Nephron (organoid): ENCODE results near the gene TIGD3.
"Not testable (repeated sequence)": the region's sequence is repeated elsewhere in the genome, so short reads cannot be mapped to it uniquely, and the experiment has no call there.

Experiments
- H3K27ac Mint-ChIP-seq, 3 experiments: 2 replicates each; pipeline ENCODE4 v1.8.0; 2020; ENCODE audit warnings: mixed read lengths in 3 of 3, mild to moderate bottlenecking in 2 of 3, moderate library complexity in 1 of 3
- H3K27me3 Mint-ChIP-seq: 2 replicates; pipeline ENCODE4 v1.8.0; 2021; ENCODE audit warnings: low read depth, mild to moderate bottlenecking, moderate library complexity, mixed read lengths
- H3K36me3 Mint-ChIP-seq: 2 replicates; pipeline ENCODE4 v1.8.0; 2020; ENCODE audit warnings: low read depth, mixed read lengths
- H3K4me1 Mint-ChIP-seq: 2 replicates; pipeline ENCODE4 v1.8.0; 2020; ENCODE audit warnings: mixed read lengths
- H3K4me3 Mint-ChIP-seq, 3 experiments: 2 replicates each; pipeline ENCODE4 v1.8.0; 2020; ENCODE audit warnings: mild to moderate bottlenecking in 3 of 3, mixed read lengths in 3 of 3, moderate library complexity in 2 of 3
- H3K9me3 Mint-ChIP-seq: 2 replicates; pipeline ENCODE4 v1.8.0; 2020; ENCODE audit warnings: mixed read lengths
- TF ChIP-seq, protein P1 (sequence below), 3 experiments: fragments of 200-600 bp; sonication (generic); IDR thresholded peaks; one replicate each; pipeline ENCODE4 v1.5.0; 2021; ENCODE audit warnings: antibody characterized with exemption in 3 of 3; ENCODE audit not compliant: unreplicated experiment in 3 of 3

The TIGD3 gene

DNA sequence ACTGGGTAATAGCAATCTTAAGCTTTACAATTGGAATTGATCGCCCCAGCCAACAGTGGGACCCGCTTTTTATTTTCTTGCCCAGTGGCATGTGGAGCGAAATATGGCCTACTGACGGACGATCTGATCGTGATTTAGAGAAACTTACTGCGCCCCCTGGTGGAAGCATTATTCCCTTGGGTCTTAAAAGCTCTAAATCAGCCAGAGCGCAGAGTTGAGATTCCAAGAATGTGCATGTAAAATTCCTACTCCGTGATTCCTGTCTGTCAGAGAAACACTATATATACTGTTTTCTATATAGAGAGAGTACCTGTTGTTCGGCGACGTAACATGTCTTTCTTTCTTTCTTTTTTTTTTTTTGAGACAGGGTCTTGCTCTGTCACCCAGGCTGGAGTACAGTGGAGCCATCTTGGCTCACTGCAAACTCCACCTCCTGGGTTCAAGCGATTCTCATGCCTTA lies 24.6 kb upstream of the TIGD3 start:
- Mint-ChIP-seq H3K27me3 (peaks cover 7% of the 10 kb centered on the region), H3K9me3 (no peaks in the 10 kb centered on the region), H3K36me3 (no peaks in the 10 kb centered on the region)

GRCh38 chr11:65330544-65330943 lies 24.0 kb upstream of the TIGD3 start:
- Mint-ChIP-seq H3K4me3 (no peak overlapping the region), H3K27me3 (peaks cover 7% of the 10 kb centered on the region), H3K27ac (peak overlapping the region in 1 of 3 experiments; percentile 11), H3K36me3 (no peaks in the 10 kb centered on the region), H3K9me3 (no peaks in the 10 kb centered on the region), H3K4me1 (peaks cover 24% of the 10 kb centered on the region)
- TF ChIP-seq, protein P1, sequence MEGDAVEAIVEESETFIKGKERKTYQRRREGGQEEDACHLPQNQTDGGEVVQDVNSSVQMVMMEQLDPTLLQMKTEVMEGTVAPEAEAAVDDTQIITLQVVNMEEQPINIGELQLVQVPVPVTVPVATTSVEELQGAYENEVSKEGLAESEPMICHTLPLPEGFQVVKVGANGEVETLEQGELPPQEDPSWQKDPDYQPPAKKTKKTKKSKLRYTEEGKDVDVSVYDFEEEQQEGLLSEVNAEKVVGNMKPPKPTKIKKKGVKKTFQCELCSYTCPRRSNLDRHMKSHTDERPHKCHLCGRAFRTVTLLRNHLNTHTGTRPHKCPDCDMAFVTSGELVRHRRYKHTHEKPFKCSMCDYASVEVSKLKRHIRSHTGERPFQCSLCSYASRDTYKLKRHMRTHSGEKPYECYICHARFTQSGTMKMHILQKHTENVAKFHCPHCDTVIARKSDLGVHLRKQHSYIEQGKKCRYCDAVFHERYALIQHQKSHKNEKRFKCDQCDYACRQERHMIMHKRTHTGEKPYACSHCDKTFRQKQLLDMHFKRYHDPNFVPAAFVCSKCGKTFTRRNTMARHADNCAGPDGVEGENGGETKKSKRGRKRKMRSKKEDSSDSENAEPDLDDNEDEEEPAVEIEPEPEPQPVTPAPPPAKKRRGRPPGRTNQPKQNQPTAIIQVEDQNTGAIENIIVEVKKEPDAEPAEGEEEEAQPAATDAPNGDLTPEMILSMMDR (IDR thresholded peaks at IDR 0.05; ENCODE audit: unreplicated experiment in 3 of 3) = no peak

More for the DNA sequence above, 24.6 kb upstream of the TIGD3 start:
- Mint-ChIP-seq H3K27ac (peak overlapping the region in 2 of 3 experiments; percentile 9 to 11), H3K4me3 (peak overlapping the region in 2 of 3 experiments; percentile 6 to 9), H3K4me1 (peaks cover 19% of the 10 kb centered on the region)
- TF ChIP-seq, protein P1 (IDR thresholded peaks at IDR 0.05; ENCODE audit: unreplicated experiment in 3 of 3) = peak; percentile 82 to 88 (median 83)

- not testable (repeated sequence) for H3K27ac Mint-ChIP-seq, H3K4me3 Mint-ChIP-seq, H3K9me3 Mint-ChIP-seq, H3K27me3 Mint-ChIP-seq, H3K36me3 Mint-ChIP-seq
- H3K4me1 Mint-ChIP-seq = peaks cover 26% of the 10 kb centered on the region
Observed at GRCh38 chr11:65332591-65332990, 22.0 kb upstream of the TIGD3 start.

DNA sequence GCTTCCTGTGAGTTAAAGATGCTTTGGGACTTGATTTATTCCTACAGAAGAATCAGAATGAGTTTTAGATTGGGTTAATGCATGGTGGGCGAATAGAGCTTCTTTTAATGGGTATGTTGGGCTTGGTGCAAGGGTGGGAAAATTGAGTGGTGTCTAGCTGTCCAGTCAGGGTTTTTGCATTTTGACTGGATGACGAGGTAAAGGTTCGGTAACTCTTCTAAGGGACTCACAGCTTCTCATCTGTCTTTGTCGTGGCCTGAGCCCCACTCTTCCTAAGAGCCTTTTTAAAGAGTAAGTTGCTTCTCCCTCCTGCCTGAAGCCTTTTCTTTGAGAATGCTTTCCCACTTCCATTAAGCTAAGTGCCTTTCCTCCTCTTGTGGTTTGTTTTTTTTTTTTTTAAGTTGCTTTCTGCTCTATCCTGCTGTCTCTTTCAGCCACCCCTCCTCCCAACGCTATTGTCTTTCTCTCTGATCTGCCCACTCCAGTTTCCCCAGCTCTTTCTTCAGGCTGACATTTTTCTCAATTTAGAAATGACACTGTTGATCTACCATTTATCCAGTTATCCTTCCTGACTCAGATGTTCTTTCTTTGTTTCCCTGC lies 19.8 kb upstream of the TIGD3 start:
- TF ChIP-seq, protein P1 (IDR thresholded peaks at IDR 0.05; ENCODE audit: unreplicated experiment in 3 of 3) = no peak
- Mint-ChIP-seq H3K4me3 (peak overlapping the region; percentile 90 to 99 (median 98)), H3K27ac (peak overlapping the region; percentile 80 to 98 (median 89)), H3K36me3 (peaks cover 13% of the 10 kb centered on the region), H3K9me3 (no peaks in the 10 kb centered on the region), H3K4me1 (peaks cover 32% of the 10 kb centered on the region), H3K27me3 (peaks cover 6% of the 10 kb centered on the region)

DNA sequence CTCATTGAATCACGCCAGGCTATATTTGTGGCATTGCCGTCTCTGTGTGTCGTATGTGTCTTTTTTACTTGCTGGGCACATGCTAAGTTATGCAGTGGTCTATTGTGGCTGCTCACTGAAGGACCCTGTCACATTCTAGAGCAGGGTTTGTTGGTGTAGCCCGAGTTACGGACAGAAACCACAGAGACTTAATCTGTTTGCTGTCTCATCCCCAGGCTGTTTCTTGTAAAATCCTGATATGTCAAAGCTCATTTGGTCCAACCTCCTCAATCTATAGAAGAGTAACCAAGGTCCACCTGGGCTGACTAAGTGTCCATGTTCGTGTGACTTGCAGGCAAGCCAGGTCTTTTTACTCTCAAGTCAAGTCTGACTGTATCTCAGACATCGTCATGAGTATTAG lies 15.9 kb upstream of the TIGD3 start:
- H3K27ac Mint-ChIP-seq = no peak overlapping the region
- peaks cover 40% of the 10 kb centered on the region for H3K36me3 Mint-ChIP-seq
- H3K4me3 Mint-ChIP-seq = peak overlapping the region in 2 of 3 experiments; percentile 35 to 59
- TF ChIP-seq, protein P1 (IDR thresholded peaks at IDR 0.05; ENCODE audit: unreplicated experiment in 3 of 3) = no peak
- H3K4me1 Mint-ChIP-seq = peaks cover 27% of the 10 kb centered on the region
- H3K27me3 Mint-ChIP-seq = peaks cover 2% of the 10 kb centered on the region
- H3K9me3 Mint-ChIP-seq = no peaks in the 10 kb centered on the region

DNA sequence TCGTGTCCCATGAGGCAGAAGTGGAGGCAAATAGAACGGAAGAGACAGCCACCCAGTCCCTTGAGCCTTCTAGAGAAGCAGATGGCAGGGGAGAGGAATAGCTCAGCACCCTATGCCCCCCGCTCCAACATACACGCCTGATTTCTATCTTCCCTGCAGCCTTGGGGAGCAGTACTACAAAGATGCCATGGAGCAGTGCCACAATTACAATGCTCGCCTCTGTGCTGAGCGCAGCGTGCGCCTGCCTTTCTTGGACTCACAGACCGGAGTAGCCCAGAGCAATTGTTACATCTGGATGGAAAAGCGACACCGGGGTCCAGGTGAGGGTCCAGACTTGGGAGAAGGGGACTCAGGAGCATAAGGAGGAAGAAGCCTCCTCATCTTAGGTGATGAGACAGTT lies 14.3 kb upstream of the TIGD3 start:
- TF ChIP-seq, protein P1 (IDR thresholded peaks at IDR 0.05; ENCODE audit: unreplicated experiment in 3 of 3) = no peak
- Mint-ChIP-seq H3K9me3 (no peaks in the 10 kb centered on the region), H3K27ac (no peak overlapping the region), H3K4me3 (no peak overlapping the region), H3K36me3 (peaks cover 56% of the 10 kb centered on the region), H3K27me3 (no peaks in the 10 kb centered on the region), H3K4me1 (peaks cover 15% of the 10 kb centered on the region)
